Activated T-cell treated with anti-CD3 and anti-CD28 coated beads, Interleukin-2, amount 50 U/mL, for 72 hours (primary cell): ENCODE measurements around the gene DAZAP2. TPM values are rescaled to one million over a fixed set of nuclear protein-coding genes. Genes with fewer than 3 reads are reported as not detected.

ENCODE experiments used
- ATAC-seq, 2 donors: fragments of 150-1000 bp; cut with Tn5 transposase; replicated peaks in 1 of 2; 2 replicates each; pipeline ENCODE4 v1.10.0; 2021; ENCODE audit warnings: moderate library complexity in 2 of 2, mild to moderate bottlenecking in 1 of 2
- DNase-seq, 2 donors: peaks; one replicate each; pipeline ENCODE4 v3.0.0; 2021 to 2022; ENCODE audit warnings: mixed read lengths in 1 of 2
- H3K27ac Mint-ChIP-seq: one replicate; pipeline ENCODE4 v1.8.0; 2022; ENCODE audit warnings: mild to moderate bottlenecking, moderate library complexity, mixed read lengths
- H3K27me3 Mint-ChIP-seq: one replicate; pipeline ENCODE4 v1.8.0; 2022; ENCODE audit warnings: low read depth, mixed read lengths
- H3K36me3 Mint-ChIP-seq, 2 donors: one replicate each; pipeline ENCODE4 v1.8.0; 2022; ENCODE audit warnings: mixed read lengths in 2 of 2, mild to moderate bottlenecking in 1 of 2; ENCODE audit not compliant: insufficient read depth in 2 of 2
- H3K4me1 Mint-ChIP-seq: one replicate; pipeline ENCODE4 v1.8.0; 2022; ENCODE audit warnings: low read depth, mixed read lengths
- H3K4me3 Mint-ChIP-seq, 2 donors: one replicate each; pipeline ENCODE4 v1.8.0; 2022; ENCODE audit warnings: mild to moderate bottlenecking in 2 of 2, mixed read lengths in 2 of 2, moderate library complexity in 2 of 2
- H3K9me3 Mint-ChIP-seq, 2 donors: one replicate each; pipeline ENCODE4 v1.8.0; 2022; ENCODE audit warnings: mixed read lengths in 2 of 2
- total RNA-seq, 2 donors: library from RNA; stranded (reverse); gene quantifications; one replicate each; pipeline ENCODE4 v1.2.3, GENCODE V29; 2022

The DAZAP2 gene
- 100 to 1,000 TPM; 114 TPM for total RNA-seq

GRCh38 chr12:51238510-51239334 lies at the start of gene DAZAP2:
TSS of gene DAZAP2 (plus strand) at chr12:51238826. CDS start at chr12:51238908, 82 bp downstream.
- DNase-seq, result peak; percentile 95 to 97
- peak within 1 kb of the TSS; percentile 96 for H3K27ac Mint-ChIP-seq

GRCh38 chr12:51189790-51190355 lies 48.8 kb upstream of the DAZAP2 start:
- Mint-ChIP-seq H3K27ac (no peak overlapping the region), H3K9me3 (no peaks in the 10 kb centered on the region), H3K4me1 (no peaks in the 10 kb centered on the region), H3K4me3 (no peak overlapping the region), H3K27me3 (no peaks in the 10 kb centered on the region), H3K36me3 (no peaks in the 10 kb centered on the region)
- ATAC-seq (no peak), DNase-seq (no peak)

More at GRCh38 chr12:51238510-51239334, at the start of gene DAZAP2:
- Mint-ChIP-seq H3K4me1 (peaks cover 44% of the 10 kb centered on the region), H3K9me3 (no peaks in the 10 kb centered on the region), H3K36me3 (peaks cover 8 to 28% of the 10 kb centered on the region in 2 donors), H3K27me3 (no peaks in the 10 kb centered on the region), H3K4me3 (peak within 1 kb of the TSS; percentile 96)
- peak; percentile 94 to 95 for ATAC-seq

- no peak for DNase-seq
- Mint-ChIP-seq H3K27me3 (no peaks in the 10 kb centered on the region), H3K27ac (no peak overlapping the region), H3K36me3 (no peaks in the 10 kb centered on the region), H3K9me3 (no peaks in the 10 kb centered on the region), H3K4me3 (no peak overlapping the region), H3K4me1 (no peaks in the 10 kb centered on the region)
- no peak for ATAC-seq
Observed at GRCh38 chr12:51190820-51191219, 47.8 kb upstream of the DAZAP2 start.

GRCh38 chr12:51191516-51192283 lies 46.9 kb upstream of the DAZAP2 start:
- Mint-ChIP-seq H3K27ac (no peak overlapping the region), H3K9me3 (no peaks in the 10 kb centered on the region), H3K4me3 (no peak overlapping the region), H3K4me1 (no peaks in the 10 kb centered on the region), H3K27me3 (no peaks in the 10 kb centered on the region), H3K36me3 (no peaks in the 10 kb centered on the region)
- no peak for DNase-seq
- ATAC-seq, result no peak

GRCh38 chr12:51192284-51192671 lies 46.3 kb upstream of the DAZAP2 start:
- Mint-ChIP-seq H3K27me3 (no peaks in the 10 kb centered on the region), H3K4me1 (no peaks in the 10 kb centered on the region), H3K4me3 (no peak overlapping the region), H3K27ac (no peak overlapping the region), H3K36me3 (no peaks in the 10 kb centered on the region), H3K9me3 (no peaks in the 10 kb centered on the region)
- ATAC-seq (no peak), DNase-seq (no peak)

- Mint-ChIP-seq H3K27me3 (no peaks in the 10 kb centered on the region), H3K36me3 (no peaks in the 10 kb centered on the region), H3K4me1 (no peaks in the 10 kb centered on the region), H3K4me3 (no peak overlapping the region), H3K9me3 (no peaks in the 10 kb centered on the region), H3K27ac (no peak overlapping the region)
- DNase-seq (no peak), ATAC-seq (no peak)
Observed at GRCh38 chr12:51195841-51196240, 42.8 kb upstream of the DAZAP2 start.

GRCh38 chr12:51196547-51196946 lies 42.1 kb upstream of the DAZAP2 start:
- no peak overlapping the region for H3K27ac Mint-ChIP-seq
- H3K4me1 Mint-ChIP-seq, result no peaks in the 10 kb centered on the region
- no peaks in the 10 kb centered on the region for H3K36me3 Mint-ChIP-seq
- DNase-seq, result no peak
- H3K27me3 Mint-ChIP-seq, result no peaks in the 10 kb centered on the region
- H3K4me3 Mint-ChIP-seq, result no peak overlapping the region
- no peaks in the 10 kb centered on the region for H3K9me3 Mint-ChIP-seq
- ATAC-seq, result no peak

- ATAC-seq (no peak), DNase-seq (no peak)
- Mint-ChIP-seq H3K27me3 (no peaks in the 10 kb centered on the region), H3K4me3 (no peak overlapping the region), H3K4me1 (peaks cover 3% of the 10 kb centered on the region), H3K9me3 (no peaks in the 10 kb centered on the region), H3K36me3 (no peaks in the 10 kb centered on the region), H3K27ac (no peak overlapping the region)
Observed at GRCh38 chr12:51197736-51198567, 40.7 kb upstream of the DAZAP2 start.

- no peak overlapping the region for H3K4me3 Mint-ChIP-seq
- DNase-seq (no peak), ATAC-seq (no peak)
- H3K9me3 Mint-ChIP-seq, result no peaks in the 10 kb centered on the region
- no peaks in the 10 kb centered on the region for H3K27me3 Mint-ChIP-seq
- no peak overlapping the region for H3K27ac Mint-ChIP-seq
- H3K4me1 Mint-ChIP-seq, result peaks cover 11% of the 10 kb centered on the region
- no peaks in the 10 kb centered on the region for H3K36me3 Mint-ChIP-seq
Observed at GRCh38 chr12:51198568-51199365, 39.9 kb upstream of the DAZAP2 start.

- Mint-ChIP-seq H3K4me3 (no peak overlapping the region), H3K27me3 (no peaks in the 10 kb centered on the region), H3K27ac (no peak overlapping the region), H3K4me1 (peaks cover 12% of the 10 kb centered on the region), H3K9me3 (no peaks in the 10 kb centered on the region), H3K36me3 (no peaks in the 10 kb centered on the region)
- ATAC-seq (no peak), DNase-seq (no peak)
Observed at GRCh38 chr12:51199366-51199945, 39.2 kb upstream of the DAZAP2 start.

- H3K27ac Mint-ChIP-seq, result no peak overlapping the region
- H3K4me3 Mint-ChIP-seq, result no peak overlapping the region
- ATAC-seq (no peak), DNase-seq (no peak)
- no peaks in the 10 kb centered on the region for H3K9me3 Mint-ChIP-seq
- peaks cover 12% of the 10 kb centered on the region for H3K4me1 Mint-ChIP-seq
- H3K36me3 Mint-ChIP-seq, result no peaks in the 10 kb centered on the region
- H3K27me3 Mint-ChIP-seq, result no peaks in the 10 kb centered on the region
Observed at GRCh38 chr12:51200156-51200555, 38.5 kb upstream of the DAZAP2 start.

GRCh38 chr12:51200806-51201205 lies 37.8 kb upstream of the DAZAP2 start:
- no peaks in the 10 kb centered on the region for H3K27me3 Mint-ChIP-seq
- no peaks in the 10 kb centered on the region for H3K9me3 Mint-ChIP-seq

More at GRCh38 chr12:51200806-51201205, 37.8 kb upstream of the DAZAP2 start:
- no peak for ATAC-seq
- DNase-seq, result no peak
- H3K4me3 Mint-ChIP-seq, result no peak overlapping the region
- no peaks in the 10 kb centered on the region for H3K36me3 Mint-ChIP-seq
- peaks cover 12% of the 10 kb centered on the region for H3K4me1 Mint-ChIP-seq
- no peak overlapping the region for H3K27ac Mint-ChIP-seq
